ENCODE results near the gene NFAM1.

Gene NFAM1

DNA sequence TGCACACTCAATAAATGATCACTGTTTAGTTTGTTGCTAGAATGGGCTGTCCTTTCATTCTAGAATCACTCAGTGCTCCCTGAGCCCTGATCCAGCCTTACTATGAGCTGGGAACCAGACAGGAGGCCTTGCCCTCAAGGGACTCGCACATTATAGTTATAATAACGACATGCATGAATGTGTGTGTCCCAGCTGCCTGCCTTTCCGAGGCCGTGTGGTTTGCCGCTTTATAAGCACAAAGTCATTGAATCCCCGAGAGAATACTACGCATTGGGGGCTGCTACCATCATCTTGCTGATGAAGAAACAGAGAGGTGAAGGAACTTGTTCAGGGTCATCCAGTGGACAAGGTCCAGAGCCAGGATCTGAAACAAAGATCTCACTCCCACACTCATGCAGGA lies 75.7 kb downstream of the NFAM1 start:
- no peak for DNase-seq

DNA sequence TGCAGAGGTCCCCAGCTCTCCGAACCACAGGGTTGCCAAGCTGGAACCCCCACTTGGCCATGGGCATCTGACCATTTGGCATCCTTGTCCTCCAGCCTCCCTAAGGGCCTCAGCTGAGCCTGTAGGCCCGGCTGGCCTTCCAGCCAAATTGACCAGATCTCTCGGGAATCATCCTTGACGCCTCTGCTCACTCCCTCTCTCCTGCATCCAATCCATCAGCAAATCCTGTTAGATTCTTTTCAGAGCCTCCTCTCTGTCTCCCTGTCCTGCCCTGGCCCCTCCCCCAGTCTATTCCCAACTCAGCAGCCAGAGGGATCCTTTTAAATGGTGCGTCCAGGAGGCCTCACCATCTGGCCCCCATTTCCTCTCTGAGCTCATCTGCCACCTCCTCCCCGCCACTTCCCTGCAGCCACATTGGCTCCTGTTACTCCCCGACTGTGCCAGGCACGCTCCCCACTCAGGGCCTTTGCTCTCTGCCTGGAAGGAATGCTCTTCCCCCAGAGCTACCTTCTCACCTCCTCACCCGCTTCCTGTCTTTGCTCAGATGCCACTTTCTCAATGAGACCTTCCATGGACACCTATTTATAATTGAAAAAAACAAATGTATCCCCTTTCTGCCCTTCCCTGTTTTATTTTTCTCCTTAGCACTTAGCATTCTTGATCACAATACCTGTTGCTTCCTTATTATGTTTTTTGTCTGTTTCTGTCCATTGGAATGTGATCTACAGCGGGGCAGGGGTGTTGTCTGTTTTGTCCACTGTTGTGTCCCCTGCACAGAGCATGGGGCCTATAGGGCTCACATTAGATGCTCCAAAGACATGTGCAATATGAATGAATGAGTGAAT lies 78.1 kb downstream of the NFAM1 start:
- DNase-seq, result no peak

DNA sequence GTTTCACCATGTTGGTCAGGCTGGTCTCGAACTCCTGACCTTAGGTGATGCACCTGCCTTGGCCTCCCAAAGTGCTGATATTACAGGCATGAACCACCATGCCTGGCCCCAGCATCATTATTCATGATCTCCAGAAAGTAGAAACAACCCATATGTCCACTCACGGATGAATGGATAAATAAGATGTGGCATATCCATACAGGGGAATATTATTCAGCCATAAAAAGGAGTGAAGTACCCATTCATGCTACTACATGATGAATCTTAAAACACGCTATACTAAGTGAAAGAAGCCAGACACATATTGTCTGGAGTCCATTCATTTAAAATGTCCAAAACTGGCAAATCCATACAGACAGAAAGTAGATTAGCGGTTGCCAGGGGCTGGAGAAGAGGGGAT lies 81.8 kb downstream of the NFAM1 start:
- DNase-seq, result no peak

DNA sequence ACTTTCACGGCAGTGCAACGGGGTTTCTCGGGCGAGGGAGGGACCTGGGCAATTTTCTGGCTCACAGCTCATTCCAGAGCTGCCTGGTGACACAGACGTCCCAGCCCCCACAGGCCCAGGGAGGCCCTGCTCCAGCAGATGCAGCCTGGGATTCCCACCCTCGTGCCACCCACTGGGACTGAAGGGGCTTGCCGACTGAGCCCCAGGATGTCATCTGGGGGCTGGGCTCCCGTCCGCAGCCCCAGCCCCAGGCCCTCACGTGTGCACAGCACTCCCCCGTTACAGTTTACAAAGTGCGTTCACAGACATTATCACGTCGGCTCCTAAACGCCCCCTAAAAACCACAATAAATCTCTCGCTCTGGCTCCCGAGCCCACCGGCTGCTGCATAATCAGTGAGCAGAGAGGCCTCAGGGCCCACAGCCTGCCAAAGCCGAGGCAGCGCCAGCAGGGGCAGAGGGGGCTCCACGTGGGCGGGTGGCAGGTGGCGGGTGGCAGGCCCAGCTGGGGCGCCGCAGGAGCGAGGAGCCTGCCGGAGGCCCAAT lies 84.8 kb downstream of the NFAM1 start:
- no peak for DNase-seq

DNA sequence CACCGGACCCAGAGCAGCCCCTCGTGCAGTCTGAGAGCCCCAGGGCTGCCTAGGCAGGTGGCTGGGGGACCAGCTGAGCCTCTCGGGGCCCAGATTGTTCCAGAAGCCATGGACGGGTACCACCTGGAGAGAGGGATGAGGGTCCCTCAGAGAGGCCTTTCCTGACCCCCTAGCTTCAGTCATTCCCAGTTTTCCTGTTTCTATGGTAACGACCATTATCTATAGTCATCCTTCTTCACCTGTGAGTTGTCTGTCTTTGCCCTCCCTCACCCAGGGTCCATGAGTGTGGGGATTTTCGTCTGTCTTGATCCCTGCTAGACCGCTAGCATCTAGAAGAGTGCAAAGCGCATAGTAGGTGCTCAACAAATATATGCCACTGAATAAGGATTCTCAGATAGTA lies 85.5 kb downstream of the NFAM1 start:
- no peak for DNase-seq

DNA sequence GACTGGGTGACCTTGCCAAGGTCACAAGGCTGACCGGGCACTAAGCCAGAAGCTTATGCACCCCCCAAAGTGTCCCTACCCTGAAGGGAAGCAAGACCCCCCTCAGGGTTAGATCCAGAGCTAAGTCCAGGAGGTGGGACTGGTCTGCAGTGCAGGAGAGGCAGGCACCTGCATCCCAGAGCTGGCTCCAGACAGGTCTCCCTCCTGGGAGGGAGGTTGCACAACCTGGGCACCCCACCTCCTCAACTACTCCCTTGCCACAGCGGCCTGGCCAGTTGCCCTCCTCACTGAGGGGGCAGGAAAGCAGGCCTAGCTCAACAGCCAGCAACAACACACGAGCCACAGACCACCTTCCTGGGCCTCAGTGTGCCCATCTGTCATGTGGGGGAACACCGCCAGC lies 86.7 kb downstream of the NFAM1 start:
- DNase-seq, result no peak

DNA sequence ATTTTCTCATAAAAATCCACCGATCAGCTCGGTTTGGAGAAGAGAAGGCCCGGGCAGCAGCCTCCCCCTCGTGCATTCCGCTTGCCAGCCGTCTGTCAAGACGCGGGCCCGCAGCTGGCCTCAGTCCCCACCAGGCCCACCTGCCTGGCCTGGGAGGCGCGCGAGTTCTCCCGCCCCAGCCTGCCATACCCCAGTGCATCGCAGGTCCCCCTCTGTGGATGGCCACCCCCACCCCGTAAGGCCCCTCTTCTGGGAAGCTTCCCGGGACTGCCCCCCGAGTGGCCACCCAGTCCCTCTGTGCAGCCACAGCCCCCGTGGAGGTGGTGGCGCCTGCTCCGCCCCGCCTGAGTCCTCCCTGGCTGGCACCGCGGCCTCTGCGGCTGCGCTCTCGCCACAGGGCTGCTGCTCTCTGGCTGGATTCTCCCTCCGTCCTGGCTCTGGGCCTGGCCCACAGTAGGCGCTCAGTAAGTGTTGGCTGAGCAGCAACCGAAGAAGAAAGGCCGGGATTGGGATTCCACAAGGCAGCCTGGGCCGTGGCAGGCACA lies 87.8 kb downstream of the NFAM1 start:
- DNase-seq, result no peak

DNA sequence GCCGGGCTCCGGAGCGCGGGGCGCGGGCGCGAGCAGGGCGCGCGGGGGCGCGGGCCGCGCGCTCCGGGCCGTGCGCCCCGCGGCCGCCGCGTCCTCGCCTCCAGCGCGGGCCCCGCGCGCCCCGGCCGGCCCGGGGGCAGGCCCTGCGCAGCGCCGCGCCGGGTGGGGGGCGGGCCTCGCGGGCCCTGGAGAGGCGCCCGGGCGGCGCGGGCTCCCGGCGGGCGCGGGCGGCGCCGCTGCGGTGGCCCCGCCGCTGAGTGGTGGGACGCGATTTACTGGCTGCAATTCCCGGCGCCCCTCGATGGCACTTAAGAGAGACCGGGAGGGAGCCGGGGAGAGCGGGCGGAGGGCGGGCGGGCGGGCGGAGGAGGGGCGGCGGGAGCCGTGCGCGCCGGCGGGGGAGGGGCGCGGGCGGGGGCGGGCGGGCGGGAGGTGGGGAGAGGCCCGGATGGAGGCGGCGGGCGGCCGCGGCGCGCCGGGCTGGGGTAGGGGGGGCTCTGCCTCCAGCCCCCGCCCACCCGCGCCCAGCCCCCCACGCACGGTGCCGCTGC lies 88.6 kb downstream of the NFAM1 start:
- no peak for DNase-seq

DNA sequence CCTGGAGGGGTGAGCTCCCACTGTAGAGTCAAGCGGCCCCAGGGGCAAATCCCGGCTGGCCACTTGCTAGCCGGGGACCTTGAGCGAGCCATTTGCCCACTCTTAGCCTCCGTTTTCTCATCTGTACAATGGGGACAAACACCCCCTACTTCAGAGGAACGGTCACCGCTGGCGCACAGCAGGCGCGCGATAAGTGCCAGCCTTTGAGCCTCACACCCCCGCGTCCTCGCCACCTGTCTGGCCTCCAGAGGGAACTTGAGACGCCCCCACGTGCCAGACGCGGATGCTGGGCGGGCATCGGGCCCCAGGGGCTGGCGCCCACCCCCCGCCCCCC lies 89.1 kb downstream of the NFAM1 start:
- peak; percentile 20 for DNase-seq

DNA sequence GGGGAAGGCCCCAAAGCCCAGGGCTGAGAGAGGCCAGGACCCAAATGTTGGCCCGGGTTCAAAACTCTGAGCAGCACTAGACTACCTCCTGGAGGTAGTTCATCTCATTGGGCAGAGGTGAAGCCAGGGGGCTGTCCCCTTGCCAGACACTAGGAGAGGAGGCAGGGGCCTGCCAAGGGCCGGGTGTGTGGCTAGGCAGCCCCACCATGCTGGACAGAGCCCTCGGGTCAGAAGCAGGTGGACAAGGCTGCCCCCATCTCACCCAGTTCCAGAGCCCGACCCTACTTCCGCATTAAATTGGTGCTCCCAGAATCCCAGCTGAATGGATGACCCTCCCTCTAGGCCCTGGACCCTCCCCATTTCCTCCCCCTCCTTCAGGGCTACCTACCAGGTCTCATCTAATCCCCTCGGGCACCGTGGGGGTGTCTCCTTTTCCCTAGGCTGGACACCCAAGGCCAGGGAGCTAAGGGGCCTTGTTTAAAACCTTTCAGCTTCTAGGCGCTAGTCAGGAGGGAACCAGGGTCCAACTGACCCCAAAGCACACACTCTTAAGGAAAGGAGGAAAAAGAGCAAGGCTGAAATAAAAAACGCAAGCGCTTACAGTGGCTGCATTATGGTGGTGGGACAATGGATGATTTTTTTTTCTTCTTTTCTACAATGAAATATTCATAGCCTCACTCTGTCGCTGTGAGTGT lies 89.6 kb downstream of the NFAM1 start:
- no peak for DNase-seq

DNA sequence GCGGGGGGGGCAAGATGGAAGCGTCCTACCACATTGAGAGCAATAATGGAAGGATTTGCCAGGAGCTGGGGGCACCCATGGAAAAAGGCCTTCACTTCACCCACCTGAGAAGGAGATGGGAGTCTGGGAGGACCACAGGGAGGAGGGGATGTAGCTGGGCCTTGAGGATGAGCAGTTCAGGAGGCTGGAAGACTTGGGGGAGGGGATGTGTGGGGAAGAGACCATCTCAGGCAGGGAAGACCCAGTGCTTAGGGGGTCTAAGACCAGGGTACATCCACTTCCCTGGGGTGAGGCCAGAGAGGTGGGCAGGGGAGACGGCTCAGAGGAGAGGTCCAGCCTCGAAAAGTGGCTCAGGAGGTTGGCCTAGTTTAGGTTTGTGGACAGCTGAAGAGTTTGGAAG lies 90.4 kb downstream of the NFAM1 start:
- no peak for DNase-seq

DNA sequence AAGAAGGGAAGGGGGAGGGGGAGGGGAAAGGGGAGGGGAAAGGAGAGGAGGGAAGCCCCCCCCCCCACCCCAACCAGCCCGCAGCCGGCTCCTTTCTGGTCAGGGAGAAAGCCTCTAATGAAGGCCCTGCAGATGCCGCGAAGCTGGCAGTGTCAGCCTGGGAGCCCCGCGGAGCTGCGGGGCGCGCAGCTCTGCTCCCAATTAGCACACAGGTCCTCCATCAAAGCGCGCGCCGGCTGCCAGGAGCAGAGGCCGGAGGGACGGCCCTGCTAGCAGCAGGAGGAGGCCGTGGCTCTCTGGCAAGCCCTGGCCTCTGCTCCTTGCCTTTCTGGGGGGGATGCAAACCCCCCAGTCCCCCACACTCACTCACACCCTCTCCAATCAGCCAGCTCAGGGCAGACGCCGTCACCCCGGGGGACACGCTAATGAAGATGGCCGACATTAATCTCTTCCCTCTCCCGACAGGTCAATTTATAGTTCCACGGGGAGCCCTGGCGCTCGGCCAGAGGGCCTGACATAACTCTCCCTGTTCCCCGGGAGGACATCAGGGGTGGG lies 91.3 kb downstream of the NFAM1 start:
- no peak for DNase-seq

DNA sequence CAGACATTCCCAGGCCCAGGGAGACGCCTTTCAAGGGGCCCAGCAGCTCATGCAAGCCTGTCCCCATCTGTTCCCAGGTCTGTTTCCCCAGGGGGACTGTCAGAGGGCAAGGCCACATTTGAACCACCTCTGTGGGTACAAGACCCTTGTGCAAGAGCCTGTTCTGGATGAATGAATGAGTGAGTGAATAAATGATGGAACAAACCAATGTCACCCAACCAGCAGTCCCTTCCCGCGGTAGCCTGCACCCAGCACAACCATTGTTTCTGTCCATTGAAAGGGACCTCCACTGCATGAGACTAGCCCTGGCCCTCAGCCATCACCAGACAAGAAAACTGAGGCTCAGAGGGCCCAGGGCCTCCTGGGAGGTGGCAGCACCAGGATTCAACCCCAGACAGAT lies 92.1 kb downstream of the NFAM1 start:
- no peak for DNase-seq

DNA sequence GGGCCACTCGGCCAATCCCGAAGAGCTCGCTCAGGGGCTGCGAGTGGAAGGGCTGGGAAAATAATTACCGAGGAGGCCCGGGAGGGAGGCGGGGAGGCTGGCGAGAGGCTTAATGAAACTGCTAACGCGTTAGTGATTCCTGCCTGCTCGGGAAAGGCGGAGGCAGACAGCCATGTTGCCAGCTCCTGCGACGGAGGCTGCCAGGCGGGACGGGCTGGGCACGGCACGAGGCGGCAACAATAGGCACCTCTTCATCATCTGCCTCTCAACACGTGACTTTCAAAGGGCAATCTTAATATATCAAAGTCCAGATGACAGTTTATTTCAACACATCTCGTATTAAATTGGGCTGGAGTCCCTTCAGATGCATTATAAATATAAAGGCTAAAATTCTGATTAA lies 93.7 kb downstream of the NFAM1 start:
- no peak for DNase-seq

DNA sequence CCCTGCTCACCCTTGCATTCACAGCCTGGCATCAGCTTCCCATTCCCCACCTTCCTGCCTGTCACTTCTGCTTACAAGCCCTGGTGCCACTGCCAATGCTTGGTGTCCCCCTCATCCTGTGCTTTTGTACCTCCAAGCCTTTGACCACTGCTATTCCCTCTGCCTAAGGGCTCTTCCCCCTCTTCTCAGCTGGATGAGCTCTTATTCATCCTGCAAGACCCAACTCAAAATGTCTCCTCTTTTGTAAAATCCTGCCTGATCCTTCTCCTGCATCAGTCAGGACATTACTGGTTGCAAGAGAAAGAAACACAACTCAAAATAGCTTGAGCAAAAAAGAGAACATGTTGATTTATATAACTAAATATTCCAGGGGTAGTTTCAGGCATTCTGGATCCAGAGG lies 94.8 kb downstream of the NFAM1 start:
- DNase-seq, result no peak

DNA sequence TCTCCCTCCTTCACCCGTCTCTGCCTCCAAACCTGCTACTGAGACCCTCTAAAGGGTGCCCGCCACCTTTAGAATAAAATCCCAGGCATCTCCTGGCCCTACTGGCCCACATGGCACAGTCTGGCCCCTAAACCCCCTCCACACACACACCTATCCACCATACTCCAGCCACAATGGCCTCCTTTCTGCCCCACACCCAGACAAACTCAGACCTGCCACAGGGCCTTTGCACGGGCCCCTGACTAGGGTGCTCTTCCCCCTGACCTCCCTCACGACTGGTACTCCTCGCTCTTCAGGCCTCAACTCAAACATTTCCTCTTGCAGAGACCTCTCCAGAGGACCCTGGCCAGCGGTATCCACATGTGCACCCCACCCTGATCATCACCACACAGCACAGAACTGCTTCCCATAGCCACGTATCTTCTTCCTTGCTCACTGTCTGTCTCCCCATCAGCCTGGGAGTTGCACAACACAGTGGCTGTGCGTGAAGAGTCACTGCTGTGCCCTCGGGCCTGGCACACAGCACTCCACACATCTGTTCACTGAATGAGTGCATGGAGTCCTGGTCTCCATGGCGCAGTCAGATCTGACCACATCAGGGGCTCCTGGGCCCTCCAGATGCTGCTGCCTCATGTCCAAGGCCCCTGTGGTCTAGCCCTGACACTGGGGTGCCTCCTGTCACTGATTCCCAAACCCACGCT lies 95.5 kb downstream of the NFAM1 start:
- no peak for DNase-seq

DNA sequence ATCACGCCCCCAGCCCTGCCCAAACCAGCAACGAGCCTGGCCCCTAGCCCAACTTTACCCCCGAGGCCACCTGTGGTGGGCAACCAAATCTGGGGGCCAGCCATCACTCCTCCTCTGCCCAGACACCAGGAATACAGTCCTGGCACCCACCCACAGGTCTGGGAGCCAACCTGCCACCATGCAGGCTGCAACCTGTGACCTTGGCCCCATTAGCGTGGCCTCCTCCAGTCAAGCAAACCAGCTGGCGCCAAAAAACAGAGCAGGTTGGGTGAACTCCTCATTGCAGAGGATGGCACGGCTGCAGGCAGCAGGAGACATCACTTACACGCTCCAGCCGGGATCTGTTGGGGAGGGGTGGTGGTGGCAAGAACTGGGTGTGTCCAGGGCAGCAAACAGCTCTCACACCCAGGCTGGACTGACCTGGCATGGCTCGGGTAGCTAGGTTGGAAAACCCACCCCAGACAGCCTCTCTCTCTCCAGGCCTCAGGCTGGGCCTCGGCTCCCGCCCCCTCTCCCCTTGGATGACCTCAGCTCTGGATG lies 96.3 kb downstream of the NFAM1 start:
- no peak for DNase-seq

DNA sequence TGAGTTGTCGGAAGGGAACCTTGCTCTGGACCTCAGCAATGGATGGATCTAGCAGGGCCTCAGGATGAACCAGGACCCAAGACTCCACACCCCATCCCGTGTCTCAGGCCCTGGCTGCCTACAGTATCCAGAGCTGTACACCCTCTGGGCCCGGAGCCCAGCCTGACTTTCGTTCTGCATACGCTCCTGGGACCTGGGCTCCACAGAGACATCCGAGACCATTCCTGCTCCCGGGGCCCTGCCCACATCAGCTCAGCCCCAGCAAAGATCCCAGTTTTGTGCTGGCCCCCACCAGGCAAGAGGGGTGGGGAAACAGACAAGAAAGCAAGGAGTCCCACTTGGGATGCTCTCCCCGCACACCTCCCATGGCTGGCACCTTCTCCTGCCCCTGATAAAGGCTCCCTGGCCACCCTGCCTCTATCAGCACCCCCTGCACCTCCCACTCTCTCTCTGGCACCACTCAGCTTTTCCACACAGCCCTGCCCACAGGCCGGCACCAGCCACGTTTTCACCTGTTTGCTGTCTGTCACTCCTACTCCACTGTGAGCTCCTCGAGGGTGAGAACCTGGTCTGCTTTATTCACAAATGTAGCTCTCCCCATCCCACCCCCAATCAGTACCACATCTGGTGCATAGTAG lies 97.2 kb downstream of the NFAM1 start:
- DNase-seq, result no peak

DNA sequence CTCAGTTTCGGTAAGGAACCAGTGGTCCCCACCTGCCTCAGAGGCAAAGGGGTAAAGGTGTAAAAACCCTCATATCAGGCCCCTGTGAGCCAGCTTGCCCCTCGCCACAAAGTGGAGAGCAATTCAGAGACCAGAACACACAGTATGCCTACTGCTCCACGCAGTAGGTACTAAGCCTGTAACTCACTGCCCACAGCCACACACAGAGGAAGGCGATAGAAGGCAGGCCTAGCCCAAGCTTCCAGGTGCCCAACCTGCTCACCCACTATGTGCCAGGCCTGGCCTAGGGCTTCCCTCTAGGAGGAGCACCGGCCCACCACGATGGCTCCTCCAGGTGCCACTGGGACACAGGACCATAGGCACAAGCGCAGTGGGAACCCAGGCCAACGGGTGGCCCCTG lies 98.7 kb downstream of the NFAM1 start:
- no peak for DNase-seq

DNA sequence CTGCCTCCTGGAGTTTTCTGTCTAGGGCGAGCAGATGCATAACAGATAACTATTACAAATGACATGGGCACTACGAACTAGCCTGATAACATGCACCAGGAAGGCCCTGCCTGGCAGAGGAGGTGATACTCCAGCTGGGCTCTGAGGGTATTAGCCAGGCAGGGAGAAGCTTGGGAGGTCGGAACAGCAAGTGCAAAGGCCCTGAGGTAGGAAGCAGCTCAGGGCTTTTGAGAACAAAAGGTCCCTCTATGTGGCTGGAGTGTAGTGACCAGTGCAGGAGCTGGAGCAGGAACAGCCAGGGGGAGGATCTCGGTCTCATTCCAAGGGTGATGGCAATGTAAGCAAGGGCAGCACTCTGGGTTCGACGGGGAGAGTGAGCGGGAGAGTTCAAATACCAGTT lies 100.1 kb downstream of the NFAM1 start:
- DNase-seq, result no peak

DNA sequence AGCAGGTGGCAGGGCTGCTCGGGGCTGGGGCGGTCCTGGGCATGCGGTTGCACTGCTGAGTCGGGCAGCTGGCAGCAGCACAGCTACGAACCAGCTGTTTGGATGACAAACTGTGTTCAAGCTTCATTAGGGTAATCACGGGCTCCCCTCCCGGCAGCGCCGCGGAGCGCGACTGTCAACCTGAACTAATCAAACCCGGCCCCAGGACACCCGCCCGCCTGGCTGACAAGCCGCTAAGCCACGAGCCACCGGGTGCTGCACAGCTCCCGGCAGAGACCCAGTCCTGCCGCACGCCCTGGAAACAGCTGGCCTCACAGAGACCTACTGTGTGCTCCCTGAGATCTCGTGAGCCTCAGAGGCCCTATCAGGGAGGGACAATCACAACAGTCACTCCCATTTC lies 101.2 kb downstream of the NFAM1 start:
- DNase-seq, result no peak

Data from activated naive CD4-positive, alpha-beta T cell treated with Interleukin-2 at 50 U/mL for 16 hours (primary cell).